Activated T-helper 17 cell treated with anti-CD3 and anti-CD28 coated beads, Interleukin-2, amount 50 U/mL, for 72 hours (primary cell): ENCODE data around the gene ABHD2. TPM values are rescaled to one million over a fixed set of nuclear protein-coding genes. Genes with fewer than 3 reads are reported as not detected.
"Not testable (repeated sequence)": the region's sequence is repeated elsewhere in the genome, so short reads cannot be mapped to it uniquely, and the experiment has no call there.

Source experiments
- ATAC-seq: fragments of 150-1000 bp; cut with Tn5 transposase; replicated peaks from 2 replicates; pipeline ENCODE4 v1.10.0; 2021; ENCODE audit warnings: mild to moderate bottlenecking, moderate library complexity
- H3K27ac Mint-ChIP-seq: one replicate; pipeline ENCODE4 v1.8.0; 2022; ENCODE audit warnings: mixed read lengths
- H3K27me3 Mint-ChIP-seq: one replicate; pipeline ENCODE4 v1.8.0; 2022; ENCODE audit warnings: mixed read lengths
- H3K36me3 Mint-ChIP-seq: one replicate; pipeline ENCODE4 v1.8.0; 2022; ENCODE audit warnings: low read depth, mild to moderate bottlenecking, mixed read lengths
- H3K4me1 Mint-ChIP-seq: one replicate; pipeline ENCODE4 v1.8.0; 2022; ENCODE audit warnings: mixed read lengths
- H3K4me3 Mint-ChIP-seq: one replicate; pipeline ENCODE4 v1.8.0; 2022; ENCODE audit warnings: mild to moderate bottlenecking, mixed read lengths
- H3K9me3 Mint-ChIP-seq: one replicate; pipeline ENCODE4 v1.8.0; 2022; ENCODE audit warnings: mixed read lengths
- total RNA-seq, 2 donors: library from RNA; stranded (reverse); gene quantifications; one replicate each; pipeline ENCODE4 v1.2.3, GENCODE V29; 2022

ABHD2 gene
- total RNA-seq, 2 donors from 2014 or later: 40.1 to 47.7 TPM

DNA sequence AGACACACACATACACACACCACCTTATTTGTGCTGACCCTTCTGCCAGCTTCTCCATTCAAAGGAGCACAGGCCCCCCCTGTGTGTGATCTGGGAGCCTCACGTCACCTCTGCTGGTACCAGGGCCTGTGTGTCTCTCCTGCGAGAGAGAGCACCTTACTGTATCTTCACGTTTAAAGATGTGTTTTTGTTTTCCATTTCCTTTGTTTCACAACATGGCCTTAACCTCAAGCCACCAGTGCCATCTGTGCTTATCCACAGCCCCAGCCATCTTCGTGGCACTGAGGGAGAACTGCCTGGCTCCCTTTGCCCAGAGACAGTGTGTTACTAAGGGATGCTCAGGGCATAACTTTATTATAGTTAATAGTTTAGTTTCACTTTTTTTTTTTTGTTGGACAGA is 52.3 kb downstream of the ABHD2 start:
- H3K9me3 Mint-ChIP-seq: no peaks in the 10 kb centered on the region
- no peaks in the 10 kb centered on the region for H3K27me3 Mint-ChIP-seq
- no peak overlapping the region for H3K4me3 Mint-ChIP-seq
- H3K36me3 Mint-ChIP-seq: peaks cover 26% of the 10 kb centered on the region
- peaks cover 6% of the 10 kb centered on the region for H3K4me1 Mint-ChIP-seq
- no peak for ATAC-seq
- no peak overlapping the region for H3K27ac Mint-ChIP-seq

- H3K4me3 Mint-ChIP-seq, H3K27me3 Mint-ChIP-seq, H3K27ac Mint-ChIP-seq, H3K9me3 Mint-ChIP-seq, ATAC-seq, H3K4me1 Mint-ChIP-seq: not testable (repeated sequence)
- peaks cover 21% of the 10 kb centered on the region for H3K36me3 Mint-ChIP-seq
These were observed 52.9 kb downstream of the ABHD2 start for GRCh38 chr15:89141159-89141558.

GRCh38 chr15:89141885-89142284 is 53.6 kb downstream of the ABHD2 start:
- Mint-ChIP-seq H3K4me1 (peaks cover 5% of the 10 kb centered on the region), H3K9me3 (no peaks in the 10 kb centered on the region), H3K27me3 (no peaks in the 10 kb centered on the region), H3K4me3 (no peak overlapping the region), H3K36me3 (peaks cover 17% of the 10 kb centered on the region), H3K27ac (no peak overlapping the region)
- ATAC-seq: no peak

GRCh38 chr15:89142423-89142822 is 54.2 kb downstream of the ABHD2 start:
- no peak overlapping the region for H3K4me3 Mint-ChIP-seq
- no peaks in the 10 kb centered on the region for H3K27me3 Mint-ChIP-seq
- no peaks in the 10 kb centered on the region for H3K9me3 Mint-ChIP-seq
- H3K36me3 Mint-ChIP-seq: peaks cover 17% of the 10 kb centered on the region
- no peak for ATAC-seq
- peaks cover 5% of the 10 kb centered on the region for H3K4me1 Mint-ChIP-seq
- H3K27ac Mint-ChIP-seq: no peak overlapping the region

DNA sequence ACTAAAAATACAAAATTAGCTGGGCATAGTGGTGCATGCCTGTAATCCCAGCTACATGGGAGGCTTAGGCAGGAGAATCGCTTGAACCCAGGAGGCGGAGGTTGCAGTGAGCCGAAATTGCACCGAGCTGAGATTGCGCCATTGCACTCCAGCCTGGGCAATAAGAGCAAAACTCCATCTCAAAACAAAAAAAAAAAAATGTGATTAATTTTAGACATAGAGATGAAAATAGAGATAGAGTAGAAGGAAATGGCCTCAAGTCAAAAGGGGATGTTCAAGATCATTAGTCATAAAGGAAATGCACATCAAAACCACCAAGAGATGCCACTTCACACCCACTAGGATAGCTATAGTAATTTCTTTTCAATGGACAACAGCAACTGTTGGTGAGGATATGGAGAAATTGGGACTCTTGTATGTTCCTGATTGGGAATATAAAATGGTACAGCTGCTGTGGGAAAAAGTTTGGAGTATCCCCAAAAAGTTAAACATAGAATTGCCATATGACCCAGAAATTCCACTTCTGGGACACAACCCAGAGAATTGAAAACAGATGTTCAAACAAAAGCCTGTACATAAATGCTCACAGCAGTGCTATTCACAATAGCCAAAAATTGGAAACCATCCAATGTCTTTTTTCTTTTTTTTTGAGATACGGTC is 55.4 kb downstream of the ABHD2 start:
- H3K27me3 Mint-ChIP-seq: no peaks in the 10 kb centered on the region
- H3K4me1 Mint-ChIP-seq: peaks cover 5% of the 10 kb centered on the region
- peak overlapping the region; percentile 48 for H3K27ac Mint-ChIP-seq
- ATAC-seq: peak; percentile 99
- H3K9me3 Mint-ChIP-seq: no peaks in the 10 kb centered on the region
- peaks cover 17% of the 10 kb centered on the region for H3K36me3 Mint-ChIP-seq
- H3K4me3 Mint-ChIP-seq: peak overlapping the region; percentile 19

GRCh38 chr15:89144491-89144890 is 56.2 kb downstream of the ABHD2 start:
- H3K36me3 Mint-ChIP-seq: peaks cover 17% of the 10 kb centered on the region
- H3K27ac Mint-ChIP-seq: no peak overlapping the region
- H3K9me3 Mint-ChIP-seq: no peaks in the 10 kb centered on the region
- no peaks in the 10 kb centered on the region for H3K27me3 Mint-ChIP-seq
- H3K4me1 Mint-ChIP-seq: peaks cover 5% of the 10 kb centered on the region
- H3K4me3 Mint-ChIP-seq: no peak overlapping the region
- no peak for ATAC-seq

GRCh38 chr15:89146366-89146765 is 58.1 kb downstream of the ABHD2 start:
- ATAC-seq: no peak
- Mint-ChIP-seq H3K27ac (no peak overlapping the region), H3K9me3 (no peaks in the 10 kb centered on the region), H3K4me3 (no peak overlapping the region), H3K36me3 (peaks cover 10% of the 10 kb centered on the region), H3K4me1 (peaks cover 5% of the 10 kb centered on the region), H3K27me3 (no peaks in the 10 kb centered on the region)

DNA sequence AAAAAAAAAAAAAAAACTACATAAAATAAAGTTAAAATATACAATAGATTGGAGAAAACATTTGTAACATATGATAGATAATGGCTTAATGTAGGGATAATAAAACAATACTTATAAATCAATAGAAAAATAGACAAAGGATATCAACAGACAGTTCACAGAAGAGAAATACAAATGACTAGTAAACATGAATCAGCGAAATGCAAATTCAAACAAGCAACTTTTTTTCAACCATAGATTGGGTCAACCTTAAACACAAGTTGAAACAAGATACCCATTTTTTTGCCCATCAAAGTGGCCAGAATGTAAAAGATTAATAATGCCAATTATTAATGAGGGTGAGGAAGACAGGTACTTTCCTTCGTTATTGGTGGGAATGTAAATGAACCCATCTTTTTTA is 59.9 kb downstream of the ABHD2 start:
- H3K4me3 Mint-ChIP-seq: no peak overlapping the region
- no peaks in the 10 kb centered on the region for H3K9me3 Mint-ChIP-seq
- ATAC-seq: no peak
- no peaks in the 10 kb centered on the region for H3K27me3 Mint-ChIP-seq
- H3K27ac Mint-ChIP-seq: no peak overlapping the region
- peaks cover 22% of the 10 kb centered on the region for H3K36me3 Mint-ChIP-seq
- peaks cover 5% of the 10 kb centered on the region for H3K4me1 Mint-ChIP-seq

DNA sequence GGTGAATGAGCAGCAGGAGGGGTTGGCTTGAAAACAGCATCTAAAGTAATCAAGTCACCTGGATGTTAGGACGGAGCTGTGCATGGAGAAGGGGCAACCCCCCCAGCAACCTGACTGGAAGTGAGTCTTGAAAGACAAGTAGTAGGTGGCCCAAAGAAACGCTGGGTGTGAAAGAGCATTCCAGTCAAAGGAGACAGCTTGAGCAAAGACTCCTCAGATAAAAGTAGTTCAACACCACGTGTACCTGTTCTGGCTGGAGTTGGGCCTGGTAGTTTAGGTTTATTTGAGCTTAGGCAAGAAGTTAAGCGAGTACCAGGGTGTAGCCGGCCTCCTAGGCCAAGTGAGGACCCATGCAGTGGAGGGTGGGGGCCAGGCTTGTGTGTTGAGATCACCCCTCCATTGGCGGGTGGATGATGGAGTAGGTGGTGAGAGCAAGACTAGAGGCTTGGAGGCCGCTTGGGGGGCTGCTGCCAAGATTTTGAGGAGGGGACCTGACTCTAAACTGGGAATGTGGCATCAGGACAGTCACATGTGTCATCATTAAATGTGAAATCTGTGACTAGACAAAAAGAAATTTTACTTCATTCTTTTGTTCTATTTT is 61.3 kb downstream of the ABHD2 start:
- Mint-ChIP-seq H3K27me3 (no peaks in the 10 kb centered on the region), H3K4me3 (no peak overlapping the region), H3K9me3 (no peaks in the 10 kb centered on the region), H3K36me3 (peaks cover 32% of the 10 kb centered on the region), H3K27ac (no peak overlapping the region), H3K4me1 (no peaks in the 10 kb centered on the region)
- no peak for ATAC-seq

DNA sequence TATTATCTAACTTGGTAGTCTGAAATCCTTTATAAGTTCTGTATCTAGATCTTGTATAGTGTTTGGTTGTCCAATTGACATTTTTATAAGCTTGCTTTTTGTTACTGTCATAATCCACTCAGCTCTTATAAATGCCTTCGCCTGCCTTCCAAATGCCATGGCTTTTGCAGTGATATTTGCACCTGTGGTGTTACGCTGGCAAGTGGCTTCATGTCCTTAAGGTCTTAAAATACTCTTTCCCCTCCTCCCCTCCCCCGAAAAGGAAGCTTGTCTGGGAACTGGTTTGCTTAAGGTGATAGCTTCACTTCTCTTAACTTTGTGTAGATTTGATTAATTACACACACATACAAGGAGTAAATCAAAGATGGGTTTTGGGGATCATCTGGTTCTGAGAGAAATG is 62.0 kb downstream of the ABHD2 start:
- no peak overlapping the region for H3K27ac Mint-ChIP-seq
- H3K27me3 Mint-ChIP-seq: no peaks in the 10 kb centered on the region
- ATAC-seq: no peak
- H3K4me3 Mint-ChIP-seq: no peak overlapping the region
- H3K9me3 Mint-ChIP-seq: no peaks in the 10 kb centered on the region
- peaks cover 39% of the 10 kb centered on the region for H3K36me3 Mint-ChIP-seq
- H3K4me1 Mint-ChIP-seq: no peaks in the 10 kb centered on the region

GRCh38 chr15:89150762-89151664 is 62.8 kb downstream of the ABHD2 start:
- Mint-ChIP-seq H3K27me3 (no peaks in the 10 kb centered on the region), H3K9me3 (no peaks in the 10 kb centered on the region), H3K27ac (no peak overlapping the region), H3K36me3 (peaks cover 45% of the 10 kb centered on the region), H3K4me3 (no peak overlapping the region), H3K4me1 (no peaks in the 10 kb centered on the region)
- ATAC-seq: no peak

- H3K4me3 Mint-ChIP-seq: no peak overlapping the region
- no peak overlapping the region for H3K27ac Mint-ChIP-seq
- no peak for ATAC-seq
- H3K27me3 Mint-ChIP-seq: no peaks in the 10 kb centered on the region
- no peaks in the 10 kb centered on the region for H3K9me3 Mint-ChIP-seq
- peaks cover 5% of the 10 kb centered on the region for H3K4me1 Mint-ChIP-seq
- H3K36me3 Mint-ChIP-seq: peaks cover 76% of the 10 kb centered on the region
These were observed 66.9 kb downstream of the ABHD2 start for GRCh38 chr15:89155122-89155521.

- peaks cover 5% of the 10 kb centered on the region for H3K4me1 Mint-ChIP-seq
These were observed 67.4 kb downstream of the ABHD2 start for GRCh38 chr15:89155656-89156055.

GRCh38 chr15:89157061-89157460 is 68.8 kb downstream of the ABHD2 start:
- Mint-ChIP-seq H3K27ac (no peak overlapping the region), H3K9me3 (no peaks in the 10 kb centered on the region), H3K36me3 (peaks cover 71% of the 10 kb centered on the region), H3K4me1 (peaks cover 5% of the 10 kb centered on the region), H3K4me3 (no peak overlapping the region), H3K27me3 (no peaks in the 10 kb centered on the region)
- ATAC-seq: no peak

More at GRCh38 chr15:89155656-89156055, 67.4 kb downstream of the ABHD2 start:
- Mint-ChIP-seq H3K27me3 (no peaks in the 10 kb centered on the region), H3K27ac (no peak overlapping the region), H3K9me3 (no peaks in the 10 kb centered on the region), H3K36me3 (peaks cover 82% of the 10 kb centered on the region), H3K4me3 (no peak overlapping the region)
- no peak for ATAC-seq
